ENCODE data around the gene TEX261.

The TEX261 gene

GRCh38 chr2:70936979-70937811 lies 57.5 kb downstream of the TEX261 start:
- DNase-seq (ENCODE audit: low read depth in 2 of 2), result no peak

- DNase-seq (ENCODE audit: low read depth in 2 of 2), result no peak
These were observed 58.3 kb downstream of the TEX261 start for GRCh38 chr2:70936165-70936978.
